ENCODE results near the gene CLK2. TPM values are rescaled to one million over a fixed set of nuclear protein-coding genes. Genes with fewer than 3 reads are reported as not detected.
"Not testable (repeated sequence)": the region's sequence is repeated elsewhere in the genome, so short reads cannot be mapped to it uniquely, and the experiment has no call there.

The CLK2 gene
- total RNA-seq, 2 donors from 2014 or later = 77.1 to 117 TPM

- Mint-ChIP-seq H3K27me3 (no peaks in the 10 kb centered on the region), H3K4me1 (ENCODE audit: low read depth in 2 of 2) (peaks cover 15 to 29% of the 10 kb centered on the region in 2 donors), H3K36me3 (no peaks in the 10 kb centered on the region), H3K9me3 (no peaks in the 10 kb centered on the region), H3K27ac (no peak overlapping the region), H3K4me3 (no peak overlapping the region)
- no peak for DNase-seq (ENCODE audit: low spot score)
- no peak for ATAC-seq
Measured at GRCh38 chr1:155251566-155251965, 21.7 kb downstream of the CLK2 start.

GRCh38 chr1:155250633-155251449 is 22.5 kb downstream of the CLK2 start:
- H3K4me1 Mint-ChIP-seq (ENCODE audit: low read depth in 2 of 2) = peaks cover 19 to 34% of the 10 kb centered on the region in 2 donors
- H3K27me3 Mint-ChIP-seq = no peaks in the 10 kb centered on the region
- DNase-seq (ENCODE audit: low spot score) = peak; percentile 95
- no peaks in the 10 kb centered on the region for H3K36me3 Mint-ChIP-seq
- ATAC-seq = peak; percentile 96 to 97
- H3K27ac Mint-ChIP-seq = peak overlapping the region in 1 of 2 donors; percentile 68
- no peaks in the 10 kb centered on the region for H3K9me3 Mint-ChIP-seq
- H3K4me3 Mint-ChIP-seq = peak overlapping the region; percentile 45

DNA sequence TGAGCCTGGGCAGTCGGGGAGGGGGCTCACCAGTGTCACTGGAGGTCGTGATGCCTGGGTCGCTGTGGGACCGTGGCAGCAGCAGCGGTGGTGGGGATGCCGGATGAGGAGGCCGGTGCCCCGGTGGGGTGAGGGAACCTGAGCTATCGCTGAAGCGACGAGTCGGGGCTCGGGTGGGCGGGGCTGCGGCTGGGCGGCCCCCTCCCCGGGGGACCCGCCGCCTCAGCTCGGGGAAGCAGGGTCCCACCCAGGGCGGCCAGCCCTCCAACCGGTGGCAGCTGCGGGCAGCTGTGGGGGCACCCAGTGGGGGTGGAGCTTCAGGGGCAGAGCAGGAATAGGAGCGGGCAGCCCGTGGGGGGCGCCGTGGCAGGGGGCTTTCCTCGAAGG is 23.1 kb downstream of the CLK2 start:
- Mint-ChIP-seq H3K4me1 (ENCODE audit: low read depth in 2 of 2) (peaks cover 21 to 30% of the 10 kb centered on the region in 2 donors), H3K9me3 (no peaks in the 10 kb centered on the region), H3K27ac (no peak overlapping the region), H3K36me3 (no peaks in the 10 kb centered on the region), H3K4me3 (peak overlapping the region; percentile 45), H3K27me3 (no peaks in the 10 kb centered on the region)
- ATAC-seq (peak; percentile 24 to 37), DNase-seq (ENCODE audit: low spot score) (no peak)

- no peaks in the 10 kb centered on the region for H3K27me3 Mint-ChIP-seq
- H3K4me1 Mint-ChIP-seq (ENCODE audit: low read depth in 2 of 2) = peaks cover 28 to 30% of the 10 kb centered on the region in 2 donors
- no peak for DNase-seq (ENCODE audit: low spot score)
- no peak for ATAC-seq
- peaks cover 3% of the 10 kb centered on the region for H3K9me3 Mint-ChIP-seq
- H3K27ac Mint-ChIP-seq = no peak overlapping the region
- H3K36me3 Mint-ChIP-seq = peaks cover 6% of the 10 kb centered on the region
- no peak overlapping the region for H3K4me3 Mint-ChIP-seq
Measured at GRCh38 chr1:155247667-155248553, 25.4 kb downstream of the CLK2 start.

DNA sequence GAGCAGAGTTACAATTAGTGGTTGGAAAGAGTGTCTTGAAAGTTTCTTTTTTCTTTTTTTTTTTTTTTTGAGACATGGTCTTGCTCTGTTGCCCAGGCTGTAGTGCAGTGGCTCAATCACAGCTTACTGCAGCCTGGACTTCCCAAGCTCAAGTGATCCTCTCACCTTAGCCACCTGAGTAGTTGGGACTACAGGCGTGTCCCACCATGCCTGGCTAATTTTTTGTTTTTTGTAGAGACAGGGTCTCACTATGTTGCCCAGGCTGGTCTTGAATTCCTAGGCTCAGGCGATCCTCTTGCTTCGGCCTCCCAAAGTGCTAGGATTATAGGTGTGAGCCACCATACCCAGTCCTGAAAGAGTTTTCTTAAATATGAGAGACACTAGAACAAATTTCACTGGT is 26.5 kb downstream of the CLK2 start:
- Mint-ChIP-seq H3K4me1 (ENCODE audit: low read depth in 2 of 2) (peaks cover 28 to 30% of the 10 kb centered on the region in 2 donors), H3K27ac (peak overlapping the region; percentile 69 to 88)
- H3K27me3 Mint-ChIP-seq; H3K9me3 Mint-ChIP-seq; ATAC-seq; H3K4me3 Mint-ChIP-seq; DNase-seq (ENCODE audit: low spot score); H3K36me3 Mint-ChIP-seq: not testable (repeated sequence)

DNA sequence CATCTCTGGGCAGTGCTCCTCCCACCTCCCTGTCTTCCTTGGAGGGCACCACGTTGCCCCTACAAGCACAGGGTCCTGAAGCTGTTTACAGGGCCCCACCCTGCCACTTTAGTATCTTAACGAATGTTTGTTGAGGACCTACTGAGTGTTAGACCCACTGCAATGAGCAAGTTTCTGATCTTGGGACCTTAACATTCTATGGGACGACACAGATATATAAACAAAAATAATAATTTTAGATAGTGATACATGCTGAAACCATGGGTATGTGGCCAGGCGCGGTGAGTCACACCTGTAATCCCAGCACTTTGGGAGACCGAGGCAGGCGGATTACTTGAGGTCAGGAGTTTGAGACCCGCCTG is 28.2 kb downstream of the CLK2 start:
- H3K27me3 Mint-ChIP-seq = no peaks in the 10 kb centered on the region
- no peak for DNase-seq (ENCODE audit: low spot score)
- H3K27ac Mint-ChIP-seq = peak overlapping the region; percentile 88 to 94
- H3K9me3 Mint-ChIP-seq = peaks cover 3% of the 10 kb centered on the region
- H3K4me1 Mint-ChIP-seq (ENCODE audit: low read depth in 2 of 2) = peaks cover 37 to 38% of the 10 kb centered on the region in 2 donors
- H3K4me3 Mint-ChIP-seq = peak overlapping the region; percentile 79
- ATAC-seq = no peak
- peaks cover 6% of the 10 kb centered on the region for H3K36me3 Mint-ChIP-seq

DNA sequence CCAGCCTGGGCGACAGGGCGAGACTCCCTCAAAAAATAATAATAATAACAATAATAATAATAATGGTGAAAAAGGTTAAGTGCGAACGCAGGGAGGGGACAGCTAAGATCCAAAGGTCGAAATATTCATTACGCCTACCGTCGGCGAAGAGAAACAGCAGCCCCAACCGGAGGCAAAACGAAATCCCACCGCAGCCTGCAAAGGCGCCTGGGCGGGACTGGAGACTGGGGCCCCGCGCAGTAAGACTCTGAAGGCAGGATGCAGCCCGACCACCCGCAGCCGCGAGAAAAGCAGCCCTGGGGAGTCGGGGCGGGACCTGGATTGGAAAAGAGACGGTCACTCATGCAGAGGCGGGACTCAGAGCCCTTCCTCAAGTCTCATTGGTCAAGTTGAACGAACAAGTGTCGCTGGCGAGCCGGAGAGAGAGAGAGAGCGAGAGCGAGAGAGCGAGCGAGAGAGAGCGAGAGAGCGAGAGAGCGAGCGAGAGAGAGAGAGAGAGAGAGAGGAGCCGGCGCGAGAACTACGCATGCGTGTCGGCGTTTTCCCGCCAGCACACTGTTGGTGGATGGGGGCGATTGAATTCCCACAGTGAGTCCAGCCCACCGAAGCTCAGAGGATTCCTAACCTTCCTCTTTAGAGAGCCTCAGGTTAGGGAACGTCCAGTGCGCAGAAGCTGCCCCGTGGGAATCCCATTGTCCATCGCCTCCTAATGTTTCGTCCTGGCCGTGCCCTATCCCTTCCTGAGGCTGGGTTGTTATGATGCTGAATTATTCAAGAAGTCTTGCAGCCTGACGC is 28.7 kb downstream of the CLK2 start:
- ATAC-seq (peak; percentile 98), DNase-seq (ENCODE audit: low spot score) (peak; percentile 98)
- Mint-ChIP-seq H3K36me3 (peaks cover 6% of the 10 kb centered on the region), H3K27ac (peak overlapping the region; percentile 88 to 94), H3K27me3 (no peaks in the 10 kb centered on the region), H3K4me3 (peak overlapping the region; percentile 79), H3K9me3 (peaks cover 3% of the 10 kb centered on the region), H3K4me1 (ENCODE audit: low read depth in 2 of 2) (peaks cover 37 to 38% of the 10 kb centered on the region in 2 donors)

GRCh38 chr1:155242805-155243358 is 30.4 kb downstream of the CLK2 start:
- ATAC-seq = no peak
- peaks cover 37 to 38% of the 10 kb centered on the region in 2 donors for H3K4me1 Mint-ChIP-seq (ENCODE audit: low read depth in 2 of 2)
- peak overlapping the region; percentile 19 to 88 for H3K27ac Mint-ChIP-seq
- H3K9me3 Mint-ChIP-seq = peaks cover 3% of the 10 kb centered on the region
- DNase-seq (ENCODE audit: low spot score) = no peak
- peaks cover 6% of the 10 kb centered on the region for H3K36me3 Mint-ChIP-seq
- peak overlapping the region; percentile 79 for H3K4me3 Mint-ChIP-seq
- H3K27me3 Mint-ChIP-seq = no peaks in the 10 kb centered on the region

GRCh38 chr1:155241841-155242264 is 31.5 kb downstream of the CLK2 start:
- Mint-ChIP-seq H3K27ac (peak overlapping the region; percentile 76 to 98), H3K27me3 (no peaks in the 10 kb centered on the region), H3K4me1 (ENCODE audit: low read depth in 2 of 2) (peaks cover 37 to 39% of the 10 kb centered on the region in 2 donors), H3K4me3 (peak overlapping the region; percentile 95), H3K9me3 (peaks cover 3% of the 10 kb centered on the region), H3K36me3 (peaks cover 6% of the 10 kb centered on the region)
- no peak for DNase-seq (ENCODE audit: low spot score)
- no peak for ATAC-seq

- Mint-ChIP-seq H3K27me3 (no peaks in the 10 kb centered on the region), H3K4me1 (ENCODE audit: low read depth in 2 of 2) (peaks cover 37 to 45% of the 10 kb centered on the region in 2 donors), H3K27ac (peak overlapping the region; percentile 76 to 98), H3K36me3 (peaks cover 6% of the 10 kb centered on the region), H3K4me3 (peak overlapping the region; percentile 95), H3K9me3 (peaks cover 3% of the 10 kb centered on the region)
- DNase-seq (ENCODE audit: low spot score) = peak; percentile 82
- ATAC-seq = peak; percentile 35 to 64
Measured at GRCh38 chr1:155241069-155241679, 32.1 kb downstream of the CLK2 start.

DNA sequence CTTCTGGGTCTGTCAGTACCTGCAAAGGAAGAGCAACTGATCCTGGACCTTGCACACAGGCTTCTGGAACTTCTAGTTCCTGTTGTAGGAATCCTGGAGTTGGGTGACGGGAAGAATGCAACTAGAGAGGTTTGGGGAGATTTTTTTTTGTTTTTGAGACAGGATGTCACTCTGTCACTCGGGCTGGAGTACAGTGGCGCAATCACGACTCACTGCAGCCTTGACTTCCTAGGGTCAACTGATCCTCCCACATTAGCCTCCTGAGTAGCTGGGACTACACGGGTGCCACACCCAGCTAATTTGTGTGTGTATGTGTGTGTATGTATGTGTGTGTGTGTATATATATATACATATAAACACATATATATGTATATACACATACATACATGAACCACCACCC is 36.9 kb downstream of the CLK2 start:
- ATAC-seq (no peak), DNase-seq (ENCODE audit: low spot score) (no peak)
- no peak overlapping the region for H3K4me3 Mint-ChIP-seq
- H3K36me3 Mint-ChIP-seq = no peaks in the 10 kb centered on the region
- H3K9me3 Mint-ChIP-seq = no peaks in the 10 kb centered on the region
- peaks cover 20 to 21% of the 10 kb centered on the region in 2 donors for H3K4me1 Mint-ChIP-seq (ENCODE audit: low read depth in 2 of 2)
- H3K27me3 Mint-ChIP-seq = no peaks in the 10 kb centered on the region
- H3K27ac Mint-ChIP-seq = peak overlapping the region; percentile 20 to 28

DNA sequence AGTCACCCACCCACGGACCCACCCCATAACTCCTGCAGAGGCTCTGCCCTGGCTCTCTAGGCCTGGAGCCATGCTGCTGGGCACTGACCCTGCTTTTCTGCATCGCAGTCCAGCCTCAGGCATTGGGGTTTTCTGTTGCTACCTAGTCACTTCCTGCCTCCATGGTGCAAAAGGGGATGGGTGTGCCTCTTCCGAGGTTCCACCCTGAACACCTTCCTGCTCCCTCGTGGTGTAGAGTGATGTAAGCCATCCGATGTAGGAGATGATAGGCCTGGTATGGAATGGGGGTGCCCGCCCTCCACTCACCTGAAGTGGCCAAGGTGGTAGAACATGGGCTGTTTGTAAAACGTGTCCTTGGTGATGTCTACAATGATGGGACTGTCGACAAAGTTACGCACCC is 37.9 kb downstream of the CLK2 start:
- H3K4me1 Mint-ChIP-seq (ENCODE audit: low read depth in 2 of 2) = peaks cover 9 to 11% of the 10 kb centered on the region in 2 donors
- not testable (repeated sequence) for ATAC-seq; H3K9me3 Mint-ChIP-seq; H3K4me3 Mint-ChIP-seq; H3K27me3 Mint-ChIP-seq; DNase-seq (ENCODE audit: low spot score); H3K36me3 Mint-ChIP-seq
- H3K27ac Mint-ChIP-seq = peak overlapping the region in 1 of 2 donors; percentile 20

DNA sequence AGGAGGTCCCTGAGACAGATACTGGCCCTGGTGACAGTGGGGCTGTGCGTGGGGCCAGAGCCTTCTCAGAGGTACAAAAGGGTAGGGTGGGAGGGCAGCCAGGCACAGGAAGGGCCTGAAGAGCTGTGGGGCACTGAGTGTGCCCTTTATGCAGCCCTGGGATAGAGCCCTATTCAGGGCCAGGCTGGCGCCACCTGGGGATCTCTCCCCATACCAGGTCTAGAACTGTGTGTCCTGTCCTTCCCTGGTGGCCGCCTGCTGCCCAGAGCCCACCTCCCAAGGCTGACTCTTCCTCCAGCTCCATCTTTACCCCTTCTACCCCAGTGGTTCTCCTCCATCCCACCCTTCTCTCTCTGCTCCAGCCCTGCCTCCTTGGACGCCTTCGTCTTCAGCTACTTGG is 39.8 kb downstream of the CLK2 start:
- DNase-seq (ENCODE audit: low spot score); H3K9me3 Mint-ChIP-seq; H3K36me3 Mint-ChIP-seq; H3K27ac Mint-ChIP-seq; ATAC-seq; H3K4me3 Mint-ChIP-seq; H3K27me3 Mint-ChIP-seq: not testable (repeated sequence)
- peaks cover 12 to 15% of the 10 kb centered on the region in 2 donors for H3K4me1 Mint-ChIP-seq (ENCODE audit: low read depth in 2 of 2)

All from natural killer cell treated with Interleukin-12 subunit alpha and Interleukin-12 subunit beta and Interleukin-15 and Interleukin-18, amount 100 ng/mL, for 72 hours (primary cell).